GM18502 (cell line): ENCODE results near the gene STK32B.

ENCODE experiments used
- ATAC-seq: cut with Tn5 transposase; IDR thresholded peaks from one replicate; pipeline ENCODE4 v1.9.1; 2021; ENCODE audit warnings: mild to moderate bottlenecking; ENCODE audit not compliant: unreplicated experiment, poor library complexity

Gene STK32B

GRCh38 chr4:5378002-5378401, 326.7 kb downstream of the STK32B start:
- ATAC-seq = no peak

GRCh38 chr4:5379895-5380294, 328.6 kb downstream of the STK32B start:
- no peak for ATAC-seq

- ATAC-seq = no peak
Observed at GRCh38 chr4:5381961-5382441, 330.7 kb downstream of the STK32B start.

GRCh38 chr4:5383191-5383980, 332.1 kb downstream of the STK32B start:
- ATAC-seq = no peak

DNA sequence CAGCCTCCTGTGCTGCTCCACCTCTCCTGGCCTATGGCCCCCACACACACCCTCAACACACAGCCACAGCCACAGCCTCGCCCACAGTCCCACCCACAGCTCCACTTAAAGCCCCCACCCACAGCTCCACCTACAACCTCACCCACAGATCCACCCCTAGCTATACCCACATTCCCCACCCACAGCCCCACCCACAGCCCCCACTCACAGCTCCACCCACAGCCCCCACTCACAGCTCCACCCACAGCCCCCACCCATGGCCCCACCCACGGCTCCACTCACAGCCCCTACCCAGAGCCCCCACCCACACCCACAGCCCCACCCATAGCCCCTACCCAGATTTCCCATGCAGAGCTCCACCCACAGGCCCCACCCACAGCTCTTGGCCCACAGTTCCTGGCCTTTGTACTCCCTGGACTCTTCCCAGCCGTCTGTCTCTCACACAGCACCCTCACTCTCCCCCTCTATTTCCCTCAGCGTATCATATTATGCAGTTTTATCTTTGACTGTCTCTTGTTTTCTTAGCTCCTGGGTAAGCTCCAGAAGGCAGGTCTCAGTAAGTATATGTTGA, 334.5 kb downstream of the STK32B start:
- ATAC-seq = no peak

- ATAC-seq = no peak
Observed at GRCh38 chr4:5386921-5387320, 335.6 kb downstream of the STK32B start.

DNA sequence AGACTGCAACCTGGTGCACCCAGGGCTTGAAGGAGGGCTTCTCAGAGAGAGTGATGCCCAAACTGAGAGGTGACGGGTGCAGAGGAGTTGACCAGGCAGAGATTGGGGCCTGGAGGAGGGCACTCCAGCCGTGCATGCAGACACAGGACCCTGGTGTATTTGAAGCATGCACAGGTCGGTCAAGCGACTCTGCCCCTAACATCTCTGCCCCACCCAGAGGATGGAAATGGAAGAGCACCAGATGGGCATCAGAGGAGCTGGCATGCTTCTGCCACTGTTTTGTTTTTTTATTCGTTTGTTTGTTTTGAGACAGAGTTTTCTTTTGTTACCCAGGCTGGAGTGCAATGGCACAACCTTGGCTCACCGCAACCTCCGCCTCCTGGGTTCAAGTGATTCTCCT, 336.2 kb downstream of the STK32B start:
- ATAC-seq = no peak

GRCh38 chr4:5389756-5390310, 338.6 kb downstream of the STK32B start:
- no peak for ATAC-seq

DNA sequence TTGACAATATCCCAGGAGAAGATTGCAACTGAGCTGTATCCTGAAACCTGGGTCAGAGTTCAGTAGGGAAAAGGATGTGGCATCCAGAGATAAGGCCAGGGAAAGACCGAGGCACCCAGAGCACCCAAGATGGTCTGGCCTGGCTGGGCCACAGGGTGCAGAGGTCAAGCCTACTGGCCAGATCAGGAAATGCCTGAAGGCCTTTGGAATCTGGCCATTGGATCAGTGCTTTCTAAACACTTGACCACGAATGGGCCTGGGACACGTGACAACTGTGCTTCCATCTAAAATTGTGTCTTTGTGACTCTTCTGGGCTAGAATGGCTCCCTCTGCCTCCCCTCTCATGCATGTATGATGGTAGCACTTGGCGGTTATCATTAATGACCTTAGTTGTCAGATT, 340.2 kb downstream of the STK32B start:
- ATAC-seq = no peak

GRCh38 chr4:5393911-5394513, 342.7 kb downstream of the STK32B start:
- ATAC-seq = no peak

- ATAC-seq = no peak
Observed at GRCh38 chr4:5395781-5396180, 344.5 kb downstream of the STK32B start.

DNA sequence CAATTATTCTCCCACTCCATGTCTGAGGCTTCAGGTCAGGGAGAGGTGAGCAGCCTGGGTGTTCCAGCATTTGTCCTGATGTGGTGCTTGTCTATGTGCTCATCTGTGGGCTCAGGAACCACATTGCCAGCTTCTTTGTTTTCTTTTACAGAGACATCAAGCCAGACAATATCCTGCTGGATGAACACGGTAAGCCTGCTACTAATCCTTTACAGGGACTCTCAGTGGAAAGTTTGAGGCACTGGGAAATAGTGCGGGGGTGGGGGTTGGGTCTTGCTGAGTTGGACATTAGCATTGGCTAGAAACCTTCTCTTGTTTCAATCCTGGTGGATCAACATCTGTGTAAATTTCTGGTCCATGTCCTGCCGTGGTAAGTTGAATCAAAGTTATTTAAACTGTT, 346.8 kb downstream of the STK32B start:
- no peak for ATAC-seq

DNA sequence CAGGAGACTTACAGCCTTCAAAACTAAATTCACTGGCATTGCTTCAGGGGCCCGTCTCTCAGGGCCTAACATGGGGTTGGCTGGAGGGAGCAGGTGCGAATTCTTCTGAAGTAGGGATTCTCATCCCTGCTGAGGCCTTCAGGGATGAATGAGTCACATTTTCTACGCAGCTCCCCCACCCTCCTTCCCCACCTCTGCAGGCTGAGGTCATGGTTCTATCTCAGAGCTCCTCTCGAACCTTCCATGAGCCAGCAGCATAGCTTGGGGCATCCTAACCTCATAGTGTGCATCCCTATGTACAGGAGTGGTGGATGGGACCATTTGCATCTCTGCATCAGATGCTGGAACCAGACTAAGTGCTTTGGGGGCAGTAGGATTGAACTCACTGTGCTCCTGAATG, 347.8 kb downstream of the STK32B start:
- ATAC-seq = no peak

DNA sequence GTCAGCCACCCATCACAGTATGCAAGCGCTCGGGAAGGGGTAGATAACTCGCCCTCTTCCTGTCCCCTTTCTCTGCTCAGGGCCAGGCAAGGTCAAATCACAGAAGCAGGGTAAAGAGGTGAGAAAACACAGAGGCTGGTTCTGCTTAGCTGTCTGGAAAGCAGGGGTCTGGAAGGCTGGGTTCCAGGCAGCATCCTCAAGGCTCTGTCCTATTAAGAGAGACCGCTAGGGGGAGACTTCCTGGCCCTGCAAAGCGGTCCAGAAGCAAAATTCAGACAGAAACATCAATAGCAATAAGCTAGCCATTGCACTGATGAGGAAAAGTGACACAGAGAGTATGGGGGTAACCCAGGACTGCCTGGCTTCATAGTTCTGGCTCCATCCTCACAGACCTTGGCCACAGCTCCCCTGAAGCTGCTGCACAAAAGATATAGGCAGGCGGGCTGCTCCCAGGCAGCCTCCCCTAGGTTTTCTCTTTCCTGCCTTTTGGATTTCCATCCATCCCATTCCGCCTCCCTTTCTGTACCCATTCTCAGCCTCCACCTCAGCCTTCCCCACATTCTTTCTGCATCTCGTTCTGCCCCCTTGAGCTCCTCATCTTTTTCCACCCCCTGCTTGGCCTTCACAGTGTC, 348.6 kb downstream of the STK32B start:
- no peak for ATAC-seq

DNA sequence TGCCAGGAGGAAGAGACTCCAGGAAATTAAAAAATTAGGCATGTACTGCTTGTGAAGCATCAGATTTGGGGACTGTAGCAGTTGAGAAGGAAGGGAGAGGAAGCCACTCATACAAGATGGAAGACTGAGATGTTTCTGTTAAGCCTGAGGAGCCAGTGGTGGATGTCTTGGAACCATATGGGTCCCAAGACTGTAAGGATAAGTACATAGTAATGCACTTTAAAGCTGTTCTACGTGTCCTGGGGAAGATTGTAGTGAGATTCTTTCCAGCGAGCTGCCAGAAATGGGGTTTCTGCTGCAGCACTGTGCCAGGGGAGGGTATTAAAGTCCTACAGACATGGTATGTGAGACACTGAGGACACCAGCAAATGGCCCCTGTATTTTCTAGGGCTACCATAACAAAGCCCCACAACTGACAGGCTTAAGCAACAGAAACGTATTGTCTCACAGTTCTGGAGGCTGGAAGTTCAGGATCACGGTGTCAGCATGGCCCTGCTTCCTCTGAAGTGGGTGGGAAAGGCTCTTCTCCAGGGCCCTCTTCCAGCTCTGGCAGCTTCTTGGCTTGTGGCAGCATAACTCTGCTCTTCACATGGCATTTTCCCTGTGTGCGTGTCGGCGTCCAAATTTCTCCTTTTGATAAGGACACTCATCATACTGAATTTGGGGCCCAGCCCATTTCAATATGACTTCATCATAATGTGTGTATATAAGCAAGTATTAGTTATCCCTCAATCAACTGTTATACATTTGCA, 352.6 kb downstream of the STK32B start:
- no peak for ATAC-seq

DNA sequence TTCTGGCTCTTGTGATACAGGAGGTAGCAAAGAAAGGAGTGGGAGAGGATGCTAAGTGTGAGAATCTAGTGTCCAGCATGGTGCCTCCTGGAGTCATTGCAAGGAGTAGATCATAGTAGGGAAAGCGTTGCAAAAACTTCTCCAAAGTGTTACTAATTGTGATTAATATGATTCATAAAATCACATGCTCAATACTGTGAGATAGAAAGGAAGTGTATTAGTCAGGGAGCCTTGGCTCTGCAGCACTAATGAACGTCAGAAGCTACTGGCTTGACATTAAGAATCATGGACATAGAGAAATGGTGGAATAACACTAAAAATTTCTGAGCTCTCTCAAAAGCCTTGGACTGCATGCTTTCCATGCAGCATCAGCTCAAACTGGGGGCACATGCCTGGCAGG, 358.0 kb downstream of the STK32B start:
- ATAC-seq = no peak

DNA sequence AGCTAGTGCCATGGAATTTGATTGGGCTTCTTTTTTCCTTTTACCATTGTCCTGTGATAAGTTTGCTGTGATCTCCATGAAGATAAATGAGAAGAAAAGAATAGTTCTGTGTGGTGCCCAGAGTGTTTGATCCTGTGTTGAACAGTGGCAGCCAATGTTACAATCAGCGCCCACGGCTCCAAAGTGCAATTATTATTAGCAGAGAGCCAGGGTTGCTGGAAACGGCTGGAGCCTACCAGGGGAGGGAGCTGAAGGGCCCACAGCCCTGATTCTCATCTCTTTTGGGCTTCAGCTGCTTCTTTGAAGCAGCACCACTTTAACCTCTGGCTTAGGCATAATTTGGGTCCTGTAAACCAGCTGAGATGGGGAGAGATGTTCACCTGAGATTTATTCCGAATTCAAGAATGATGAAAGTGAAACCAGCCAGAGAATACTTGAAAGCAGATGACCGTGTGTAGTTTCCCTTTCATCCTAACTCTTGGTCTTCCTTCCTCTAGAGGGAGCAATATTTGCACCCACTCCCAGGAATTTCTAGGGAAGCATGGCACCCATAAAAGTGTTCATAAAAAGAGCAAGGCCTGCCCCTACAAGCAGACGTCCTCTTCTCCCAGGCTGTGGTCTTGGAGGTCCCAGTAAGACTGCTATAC, 358.8 kb downstream of the STK32B start:
- ATAC-seq = no peak

- ATAC-seq = no peak
Observed at GRCh38 chr4:5412296-5412695, 361.0 kb downstream of the STK32B start.

GRCh38 chr4:5412751-5413150, 361.5 kb downstream of the STK32B start:
- no peak for ATAC-seq

DNA sequence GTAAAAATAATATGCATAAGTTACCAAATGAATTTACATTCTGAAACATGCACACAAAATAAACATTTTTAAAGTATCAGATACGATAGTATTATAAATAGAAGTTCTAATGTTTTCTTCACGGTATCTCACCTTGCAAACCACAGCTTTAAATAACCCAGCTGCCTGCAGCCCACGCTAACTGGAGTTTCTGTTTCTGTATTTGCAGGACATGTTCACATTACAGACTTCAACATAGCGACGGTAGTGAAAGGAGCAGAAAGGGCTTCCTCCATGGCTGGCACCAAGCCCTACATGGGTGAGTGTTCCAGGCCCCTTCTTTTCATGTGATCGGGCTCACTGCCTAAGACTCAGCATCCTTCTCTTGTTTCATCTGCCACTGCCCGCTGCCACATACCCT, 365.4 kb downstream of the STK32B start:
- ATAC-seq = peak; percentile 91
